Gastroesophageal sphincter (tissue), 2 donors: ENCODE measurements around the gene BICC1.

Source experiments
- EP300 ChIP-seq: sonication (generic); formaldehyde crosslinking; IDR thresholded peaks from one replicate; pipeline ENCODE4 v1.6.1; 2017; ENCODE audit warnings: antibody characterized with exemption, mild to moderate bottlenecking
- POLR2A ChIP-seq, 2 donors: fragments of 450-650 bp; IDR thresholded peaks; one replicate each; pipeline ENCODE4 v1.6.1; 2017; ENCODE audit warnings: antibody characterized with exemption in 2 of 2, mild to moderate bottlenecking in 2 of 2, moderate library complexity in 1 of 2

DNA sequence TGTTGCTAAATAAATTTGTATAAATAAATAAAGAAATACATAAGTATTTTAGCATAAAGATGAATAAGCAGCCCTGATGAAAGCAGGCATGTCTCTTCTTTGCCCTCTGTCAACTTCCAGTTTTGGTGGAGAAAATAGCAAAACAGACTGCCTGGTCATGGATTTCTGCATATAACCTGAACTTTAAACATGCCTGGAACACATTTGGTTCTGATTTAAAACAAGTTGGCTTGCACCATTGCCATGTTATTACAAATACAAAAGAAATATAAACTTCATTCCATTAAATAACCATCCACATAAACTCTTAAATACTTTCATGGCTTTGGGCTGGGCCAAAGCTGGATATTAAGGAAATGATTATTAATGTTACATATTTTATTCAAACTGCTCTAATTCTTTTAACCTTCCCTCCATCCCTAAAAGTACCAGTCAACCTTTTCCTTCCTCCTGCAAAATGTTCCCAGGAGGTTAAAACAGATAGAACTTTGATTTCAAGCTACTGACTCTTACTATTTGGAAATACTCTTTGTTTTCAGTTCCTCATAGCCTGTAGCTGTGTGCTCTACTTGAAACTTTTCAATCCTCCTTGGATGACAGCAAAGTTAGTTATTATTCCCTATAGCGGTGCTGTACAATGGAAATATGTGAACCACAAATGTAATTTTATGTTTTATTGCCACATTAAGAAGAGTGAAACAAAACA lies 96.3 kb downstream of the BICC1 start:
- no peak for TF ChIP-seq POLR2A (IDR thresholded peaks at IDR 0.05)
- no peak for TF ChIP-seq EP300
